GM03348 (cell line): ENCODE data around the gene MXD1.
A peak's percentile ranks its signal among the peaks of the same experiment; 100 is the strongest.
"Not testable (repeated sequence)": the region's sequence is repeated elsewhere in the genome, so short reads cannot be mapped to it uniquely, and the experiment has no call there.

ENCODE experiments used
- DNase-seq: peaks from one replicate; pipeline ENCODE4 v3.0.0; 2012; ENCODE audit warnings: low spot score

Gene MXD1, protein sequence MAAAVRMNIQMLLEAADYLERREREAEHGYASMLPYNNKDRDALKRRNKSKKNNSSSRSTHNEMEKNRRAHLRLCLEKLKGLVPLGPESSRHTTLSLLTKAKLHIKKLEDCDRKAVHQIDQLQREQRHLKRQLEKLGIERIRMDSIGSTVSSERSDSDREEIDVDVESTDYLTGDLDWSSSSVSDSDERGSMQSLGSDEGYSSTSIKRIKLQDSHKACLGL

DNA sequence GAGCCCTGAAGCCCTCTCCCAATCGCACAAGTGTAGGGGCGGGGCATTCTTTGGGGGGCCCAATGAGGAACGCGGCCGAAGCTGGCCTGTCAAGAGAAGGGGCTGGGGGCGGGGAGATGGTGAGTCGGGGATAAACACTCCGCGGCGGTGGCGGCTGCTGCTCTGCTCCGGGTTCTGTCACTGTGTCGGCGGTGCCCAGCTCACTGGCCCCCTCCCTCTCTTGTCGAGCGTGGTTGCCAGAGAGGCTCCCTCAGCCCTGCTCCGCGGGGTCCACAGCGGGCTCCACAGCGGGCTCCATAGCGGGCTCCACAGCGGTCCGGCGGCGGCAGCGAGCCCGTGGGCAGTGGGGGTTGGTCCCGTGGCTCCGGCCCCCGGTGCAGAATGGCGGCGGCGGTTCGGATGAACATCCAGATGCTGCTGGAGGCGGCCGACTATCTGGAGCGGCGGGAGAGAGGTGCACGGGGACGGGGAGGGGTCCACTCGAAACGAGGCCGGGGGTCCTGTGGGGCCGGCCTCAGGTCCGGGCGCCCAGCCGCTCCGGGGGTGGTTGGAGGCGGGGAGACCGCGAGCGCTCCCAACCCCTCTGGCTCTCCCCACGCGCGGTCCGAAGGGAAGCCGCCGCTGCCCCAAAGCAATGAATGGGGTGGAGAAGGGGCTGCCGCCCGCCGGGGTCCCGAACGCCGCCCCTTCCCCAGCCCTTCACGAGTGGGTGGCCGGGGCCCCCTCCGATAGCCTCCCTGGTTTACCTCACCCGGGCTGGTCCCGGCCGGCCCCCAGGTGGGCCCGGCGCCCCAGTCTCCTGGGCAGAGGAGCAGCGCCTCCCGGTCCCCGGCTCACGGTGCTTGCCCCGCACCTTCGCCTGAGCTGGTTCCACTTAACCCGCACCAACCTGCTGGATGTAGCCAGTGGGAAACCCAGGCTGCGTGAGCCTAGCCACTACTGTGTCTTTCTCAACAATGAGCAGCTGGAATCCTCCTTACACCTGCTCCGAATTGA, at the start of gene MXD1:
TSS of gene MXD1 (plus strand) at position 160 of the 996 bp plus-strand sequence. CDS start at position 382, 222 bp downstream.
- peak; percentile 26 for DNase-seq

DNA sequence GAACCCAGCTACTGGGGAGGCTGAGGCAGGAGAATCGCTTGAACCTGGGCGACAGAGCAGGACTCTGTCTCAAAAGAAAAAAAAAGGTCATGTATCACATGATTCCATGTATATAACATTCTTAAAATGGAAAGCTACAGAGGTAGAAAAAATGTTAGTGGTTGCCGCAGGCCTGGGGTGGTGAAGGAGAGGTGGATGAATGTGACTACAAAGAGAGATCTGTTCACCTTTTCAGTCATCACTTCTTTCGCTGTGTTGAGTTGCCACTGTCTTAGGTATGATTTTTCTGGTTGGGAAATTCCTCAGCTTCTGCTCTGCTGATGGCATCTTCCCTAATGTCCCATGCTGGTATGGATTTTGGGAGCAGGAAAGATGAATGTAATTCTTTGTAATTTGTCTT, 26.5 kb upstream of the MXD1 start:
- no peak for DNase-seq

DNA sequence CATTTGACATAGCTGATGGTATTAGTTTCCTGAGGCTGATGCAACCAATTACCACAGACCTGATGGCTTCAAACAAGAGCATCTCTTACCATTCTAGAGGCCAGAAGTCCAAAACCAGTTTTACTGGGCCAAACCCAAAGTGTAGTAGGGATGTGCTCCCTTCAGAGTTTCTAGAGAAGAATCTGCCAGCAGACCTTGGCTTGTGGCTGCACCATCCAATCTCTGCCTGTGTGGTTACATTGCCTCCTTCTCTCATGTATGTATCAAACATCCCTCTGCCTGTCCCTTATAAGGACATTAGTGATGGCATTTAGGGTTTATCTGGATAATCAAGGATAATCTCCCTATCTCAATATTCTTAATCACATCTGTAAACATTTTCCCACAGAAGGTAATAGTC, 25.6 kb upstream of the MXD1 start:
- DNase-seq = no peak

DNA sequence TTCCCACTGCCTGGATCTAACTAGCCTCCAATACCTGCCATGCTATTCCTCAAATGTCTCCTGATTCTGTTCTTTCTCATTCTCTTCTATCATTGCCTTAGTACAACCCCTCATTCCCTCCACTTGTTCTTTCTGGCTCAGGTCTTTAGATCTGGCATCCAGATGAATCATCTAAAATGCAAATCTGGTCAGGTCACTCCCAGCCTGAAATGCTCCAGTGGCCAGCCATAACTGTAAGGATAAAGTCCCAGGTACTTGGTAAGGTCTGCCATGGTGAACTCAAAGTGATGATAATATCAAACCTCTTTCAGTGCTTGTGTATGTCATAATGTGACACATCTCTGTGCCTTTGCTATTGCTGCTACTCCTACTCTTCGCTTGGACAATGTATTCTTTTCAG, 24.0 kb upstream of the MXD1 start:
- DNase-seq = no peak

DNA sequence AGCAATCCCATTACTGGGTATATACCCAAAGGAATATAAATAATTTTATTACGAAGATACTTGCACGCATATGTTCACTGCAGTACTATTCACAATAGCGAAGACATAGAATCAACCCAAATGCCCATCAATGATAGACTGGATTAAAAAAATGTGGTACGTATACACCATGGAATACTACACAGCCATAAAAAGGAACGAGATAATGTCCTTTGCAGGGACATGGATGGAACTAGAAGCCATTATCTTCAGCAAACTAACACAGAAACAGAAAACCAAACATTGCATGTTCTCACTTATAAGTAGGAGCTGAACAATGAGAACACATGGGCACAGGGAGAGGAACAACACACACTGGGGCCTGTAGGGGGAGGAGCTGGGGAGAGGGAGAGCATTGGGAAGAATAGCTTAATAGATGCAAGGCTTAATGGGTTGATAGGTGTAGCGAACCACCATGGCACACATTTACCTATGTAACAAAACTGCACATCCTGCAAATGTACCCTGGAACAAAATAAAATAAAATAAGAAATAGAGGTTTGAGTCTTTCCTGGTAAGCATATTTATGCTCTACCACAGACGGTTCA, 22.0 kb upstream of the MXD1 start:
- not testable (repeated sequence) for DNase-seq

DNA sequence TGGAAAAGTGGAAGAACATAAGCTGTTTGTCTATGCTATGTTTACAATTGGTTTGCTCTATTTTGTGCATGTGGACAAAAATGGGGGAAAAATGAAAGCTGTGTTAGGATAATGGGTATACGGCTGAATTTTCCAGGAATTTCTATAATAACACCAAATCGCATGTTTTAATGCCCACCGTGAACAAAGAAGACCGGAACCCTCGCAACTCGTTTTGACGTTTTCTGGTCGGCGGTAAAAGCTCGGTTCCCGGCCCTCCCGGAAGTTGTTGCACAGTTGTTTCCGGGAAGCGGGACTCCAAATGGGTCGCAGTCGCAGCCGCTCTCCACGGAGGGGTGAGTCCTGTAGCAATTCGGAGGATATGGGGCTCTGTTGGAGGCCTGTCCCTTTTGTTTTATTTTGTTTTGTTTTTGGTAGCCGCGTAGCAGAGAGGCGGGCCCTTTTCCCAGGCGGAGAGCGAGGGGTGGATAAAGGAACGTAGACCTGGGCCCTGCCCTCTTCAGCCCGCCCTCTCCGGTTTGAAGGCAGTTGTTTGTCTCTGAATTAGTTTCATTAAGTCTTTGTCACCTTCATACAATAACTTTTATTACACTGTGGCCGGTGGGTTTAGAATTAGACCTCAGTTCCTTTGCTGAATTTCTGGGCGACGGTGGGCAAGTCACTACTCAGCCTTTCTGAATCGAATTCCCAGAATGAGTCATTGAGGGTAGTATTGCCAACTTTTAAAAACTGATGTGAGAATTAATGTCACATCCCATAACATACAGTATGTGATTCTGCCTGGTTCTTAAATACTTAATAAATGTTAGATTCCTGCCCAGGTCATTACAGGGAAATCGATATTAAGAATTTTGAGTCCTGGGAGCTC, 21.0 kb upstream of the MXD1 start, which contains the start of gene SNRNP27:
TSS of gene SNRNP27 (plus strand) at position 273 of the 868 bp plus-strand sequence. CDS start at position 302, 29 bp downstream.
- DNase-seq = peak; percentile 84

DNA sequence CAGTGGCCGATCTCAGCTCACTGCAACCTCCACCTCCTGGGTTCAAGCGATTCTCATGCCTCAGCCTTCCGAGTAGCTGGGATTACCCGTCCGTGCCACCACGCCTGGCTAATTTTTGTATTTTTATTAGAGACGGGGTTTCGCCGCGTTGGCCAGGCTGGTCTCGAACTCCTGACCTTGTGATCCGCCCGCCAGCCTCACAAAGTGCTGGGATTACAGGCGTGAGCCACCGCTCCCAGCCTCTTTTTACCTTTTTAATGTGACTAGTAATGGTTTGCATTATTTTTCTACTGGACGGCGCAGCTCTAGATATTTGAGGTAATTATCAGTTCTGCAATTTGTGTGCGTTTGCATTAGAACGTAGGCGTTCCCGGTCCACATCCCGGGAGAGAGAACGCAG, 20.2 kb upstream of the MXD1 start:
- not testable (repeated sequence) for DNase-seq

DNA sequence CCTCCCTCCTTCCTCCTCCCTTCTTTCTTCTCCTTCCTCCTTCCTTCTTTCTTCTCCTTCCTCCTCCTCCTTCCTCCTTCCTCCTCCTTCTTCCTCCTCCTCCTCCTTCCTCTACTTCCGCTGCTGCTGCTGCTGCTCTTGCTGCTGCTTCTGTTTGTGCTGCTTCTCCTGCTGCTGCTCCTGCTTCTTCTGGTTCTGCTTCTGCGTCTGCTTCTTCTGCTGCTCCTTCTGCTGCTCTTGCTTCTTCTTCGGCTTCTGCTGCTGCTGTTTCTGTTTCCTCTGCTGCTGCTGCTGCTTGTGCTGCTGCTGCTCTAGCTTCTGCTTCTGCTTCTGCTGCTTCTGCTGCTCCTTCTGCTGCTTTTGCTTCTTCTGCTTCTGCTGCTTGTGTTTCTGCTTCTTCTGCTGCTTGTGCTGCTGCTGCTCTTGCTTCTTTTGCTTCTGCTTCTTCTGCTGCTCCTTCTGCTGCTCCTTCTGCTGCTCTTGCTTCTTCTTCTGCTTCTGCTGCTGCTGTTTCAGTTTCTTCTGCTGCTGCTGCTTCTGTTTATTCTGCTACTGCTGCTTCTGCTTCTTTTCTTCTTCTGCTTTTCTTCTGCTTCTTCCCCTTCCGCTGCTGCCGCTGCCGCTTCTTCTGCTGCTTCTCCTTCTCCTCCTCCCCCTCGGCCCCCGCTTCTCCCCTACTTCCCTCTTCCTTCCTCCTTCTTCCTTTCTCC, 12.5 kb upstream of the MXD1 start:
- DNase-seq = no peak

DNA sequence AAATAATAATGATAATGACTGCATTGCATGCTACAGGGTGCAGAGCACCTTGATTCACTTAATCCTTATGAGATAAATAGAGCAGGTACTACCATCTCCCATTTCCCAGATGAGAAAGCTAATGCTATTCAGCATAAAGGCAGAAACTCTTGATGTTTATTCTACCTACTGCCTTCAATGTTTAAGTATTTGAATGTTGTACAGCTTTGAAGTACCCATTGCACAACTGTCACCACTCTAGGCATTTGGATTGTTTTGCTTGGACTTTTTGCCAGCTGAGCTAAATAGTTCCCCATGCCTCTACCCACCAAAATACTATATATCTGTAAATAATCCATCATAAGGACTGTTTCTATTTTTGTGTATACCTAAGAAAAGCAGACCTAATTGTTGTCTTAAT, 7.7 kb upstream of the MXD1 start:
- no peak for DNase-seq

DNA sequence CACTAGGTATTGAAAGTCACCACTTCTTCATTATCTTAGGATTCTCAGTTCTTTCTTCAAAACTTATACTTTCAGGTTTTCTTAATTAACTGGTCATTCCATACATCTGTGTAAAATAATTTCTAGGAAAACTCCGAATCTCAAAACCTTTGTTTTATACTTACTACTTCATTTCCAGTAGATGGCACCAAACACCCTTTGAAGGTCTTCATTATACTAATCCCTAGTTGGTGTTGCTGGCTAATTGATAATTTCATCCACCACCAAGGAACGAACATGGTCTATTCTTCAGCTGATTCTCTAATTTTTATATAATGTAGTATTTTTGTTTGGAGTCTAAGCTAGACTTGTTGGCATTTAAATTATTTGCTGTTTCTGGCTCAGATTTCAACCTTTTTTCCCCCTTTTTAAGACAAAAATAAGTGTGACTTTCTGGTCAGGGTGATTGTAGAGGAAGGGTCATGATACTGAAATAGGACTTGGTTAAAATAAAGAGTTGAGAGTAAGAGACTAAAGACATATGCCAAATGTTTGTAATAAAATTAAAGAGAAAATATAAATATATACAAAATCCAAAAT, 2.8 kb upstream of the MXD1 start:
- peak; percentile 62 for DNase-seq

DNA sequence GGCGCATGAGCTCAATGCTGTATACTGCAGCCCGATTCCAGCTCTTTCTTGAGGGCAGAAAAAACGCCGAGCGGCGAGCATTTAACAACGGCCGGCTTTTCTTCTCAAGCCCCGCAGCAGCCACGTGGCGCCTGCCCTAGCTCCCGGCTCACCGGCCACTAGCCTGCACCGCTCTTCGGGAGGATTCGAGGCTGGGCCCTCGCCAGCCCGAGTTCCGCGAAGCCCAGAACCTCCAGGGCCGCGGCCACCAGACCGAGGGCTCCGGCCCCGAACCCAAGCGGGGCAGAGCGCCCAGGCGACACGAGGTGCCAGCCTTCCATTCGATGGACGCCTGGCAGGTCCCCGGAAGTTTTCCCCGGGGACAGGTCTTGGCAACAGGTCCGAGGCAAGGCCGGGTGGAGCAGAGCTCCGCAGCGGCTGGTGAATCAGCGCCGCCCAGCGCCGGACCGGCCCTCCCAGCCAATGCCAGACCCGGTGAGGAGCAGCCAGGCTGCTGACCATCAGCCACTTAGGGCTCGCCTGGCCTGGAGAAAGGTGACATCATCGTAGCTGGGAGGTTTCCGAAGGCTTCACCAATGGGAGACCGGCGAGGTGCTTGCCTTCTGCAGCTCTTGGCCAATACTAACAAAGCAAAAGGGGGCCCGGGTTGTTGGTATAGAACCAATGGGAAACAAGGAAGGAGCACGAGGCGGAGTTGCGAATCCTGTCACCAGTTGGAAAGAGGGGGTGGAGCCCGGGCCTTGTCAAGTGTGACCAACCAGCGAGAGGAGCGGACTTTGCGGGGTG, 552 bp upstream of the MXD1 start:
- DNase-seq = peak; percentile 98

DNA sequence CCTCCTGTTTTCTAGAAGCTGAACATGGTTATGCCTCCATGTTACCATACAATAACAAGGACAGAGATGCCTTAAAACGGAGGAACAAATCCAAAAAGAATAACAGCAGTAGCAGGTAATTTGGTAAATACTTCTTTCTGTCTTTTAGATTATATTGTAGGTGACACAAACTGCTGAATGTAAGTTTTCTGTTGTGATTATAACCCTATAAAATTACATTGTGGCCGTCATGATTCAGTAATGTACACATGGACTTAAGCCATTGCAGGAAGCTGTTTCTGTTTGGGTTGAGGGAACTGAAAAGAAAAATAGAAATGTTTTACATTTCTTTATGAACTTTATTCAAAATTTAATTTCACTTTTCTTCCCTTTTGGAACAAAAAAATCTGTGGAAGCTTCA, 1.2 kb downstream of the MXD1 start:
- no peak for DNase-seq

DNA sequence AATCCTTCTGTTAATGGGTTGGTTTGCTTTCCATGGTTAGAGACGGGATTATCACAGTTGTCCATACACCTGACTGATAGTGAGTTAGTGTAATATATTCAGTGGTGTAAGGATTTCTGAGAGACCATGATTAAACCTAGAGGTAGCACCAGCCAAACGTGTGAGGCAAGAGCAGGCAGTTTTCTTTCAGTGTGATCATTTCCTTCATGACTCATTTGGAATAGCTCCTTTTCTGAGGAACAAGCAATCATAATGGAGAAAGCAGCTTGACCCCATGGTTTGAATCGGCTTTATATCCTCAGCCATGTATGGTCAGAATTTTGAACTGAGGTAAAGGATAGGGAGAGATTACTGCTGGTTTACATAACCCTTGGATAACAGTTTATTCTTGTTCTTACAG, 2.9 kb downstream of the MXD1 start:
- DNase-seq = peak; percentile 81

DNA sequence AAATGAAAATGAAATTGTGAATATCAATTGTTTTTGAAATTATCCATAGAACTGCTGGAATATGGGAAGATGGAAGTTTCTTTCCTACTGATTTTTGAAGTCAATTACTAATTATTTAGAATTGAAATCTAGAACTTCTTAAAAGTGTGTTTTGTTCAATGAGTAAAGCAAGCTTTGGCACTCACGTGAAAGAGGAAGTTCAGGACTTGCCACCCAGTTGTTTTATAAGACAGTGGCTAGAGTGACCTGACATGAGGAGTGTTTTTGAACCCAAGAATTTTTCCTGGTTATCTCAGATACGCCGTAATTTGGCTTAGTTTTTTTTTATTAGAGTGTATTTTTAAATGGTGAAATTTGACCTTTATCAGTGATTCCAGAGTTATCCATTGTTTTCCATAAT, 3.5 kb downstream of the MXD1 start:
- DNase-seq = no peak

DNA sequence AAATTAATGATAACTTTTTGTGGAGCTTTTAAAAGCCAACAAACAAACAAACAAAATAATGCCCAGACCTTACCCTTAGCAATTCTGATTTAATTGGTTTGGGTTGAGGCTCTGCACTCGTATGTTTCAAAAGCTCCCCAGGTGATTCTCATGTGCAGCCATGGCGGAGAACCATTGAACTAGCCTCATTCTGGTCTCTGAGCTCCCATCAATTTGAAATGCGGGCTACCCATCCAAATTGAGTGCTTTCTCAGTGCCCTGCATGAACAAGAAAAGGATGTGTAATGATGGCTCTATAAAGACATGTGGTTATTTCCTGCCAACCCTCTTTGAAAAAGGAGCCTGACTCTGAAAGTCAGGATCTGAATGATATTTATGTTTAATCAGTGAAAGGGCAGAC, 8.2 kb downstream of the MXD1 start:
- no peak for DNase-seq

DNA sequence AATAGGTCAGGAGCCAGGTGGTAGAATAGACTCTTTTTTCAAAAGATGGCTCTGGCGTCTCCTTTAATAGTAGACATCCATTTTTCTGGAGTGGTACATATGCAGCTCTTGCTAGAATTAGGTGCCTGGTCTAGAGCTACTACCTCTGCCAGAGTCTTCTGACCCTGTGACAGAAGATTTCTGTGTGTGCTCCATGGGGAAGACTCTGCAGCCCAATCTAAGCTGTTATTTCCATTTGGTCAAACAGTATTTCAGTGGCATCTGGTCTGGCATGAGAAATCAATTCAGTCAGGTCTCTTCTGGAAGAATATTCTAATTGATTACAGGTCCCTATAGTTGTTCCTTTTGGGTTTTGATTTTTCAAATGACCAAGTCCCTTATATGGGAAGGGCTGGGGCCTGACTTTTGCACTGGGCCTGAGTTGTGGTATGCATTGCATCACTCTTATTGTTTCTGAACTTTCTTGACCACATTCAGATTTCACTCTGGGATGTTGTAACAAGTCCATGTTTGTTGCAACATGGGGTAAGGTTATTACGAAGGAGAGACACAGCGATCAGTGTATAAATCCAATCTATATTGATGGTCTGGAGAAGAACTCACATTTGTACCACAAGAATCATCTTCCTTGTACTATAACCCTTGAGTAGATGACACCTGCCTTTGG, 12.1 kb downstream of the MXD1 start:
- peak; percentile 54 for DNase-seq

DNA sequence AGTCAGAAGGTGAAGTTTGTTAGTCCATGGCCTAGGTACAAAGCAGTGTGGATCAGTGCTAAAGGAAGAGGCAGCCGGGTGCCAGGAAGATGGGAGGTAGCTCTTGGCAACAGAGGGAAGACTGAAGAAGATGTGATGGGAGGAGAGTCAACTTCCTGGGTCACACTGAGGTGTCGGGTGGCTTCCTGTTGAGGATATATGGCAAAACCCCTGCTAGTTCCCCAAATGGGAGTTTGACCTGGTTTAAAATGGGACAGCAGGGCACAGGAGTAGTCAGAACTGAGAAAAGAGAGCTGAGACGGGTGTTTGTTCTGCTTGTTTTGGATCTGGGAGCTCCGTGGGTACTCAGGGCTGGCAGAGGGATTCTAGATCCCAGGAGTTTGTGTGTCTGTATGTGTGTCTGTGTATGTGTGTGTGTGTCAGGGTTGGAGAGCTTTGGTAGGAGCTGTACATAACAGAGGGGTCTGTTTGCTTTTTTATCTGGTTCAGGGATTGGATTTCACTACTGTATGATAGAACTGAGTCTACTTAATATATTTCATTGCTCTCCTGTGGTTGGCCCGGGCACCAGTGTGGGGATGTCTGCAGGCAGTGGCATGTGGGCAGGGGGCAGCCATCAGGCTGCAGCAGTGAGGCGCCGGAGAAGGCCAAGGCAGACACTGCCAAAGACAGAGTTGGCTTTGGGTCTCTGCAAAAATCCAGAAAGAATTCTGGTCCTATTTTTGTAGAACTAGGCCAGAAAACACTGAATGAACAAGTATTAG, 17.1 kb downstream of the MXD1 start:
- no peak for DNase-seq

DNA sequence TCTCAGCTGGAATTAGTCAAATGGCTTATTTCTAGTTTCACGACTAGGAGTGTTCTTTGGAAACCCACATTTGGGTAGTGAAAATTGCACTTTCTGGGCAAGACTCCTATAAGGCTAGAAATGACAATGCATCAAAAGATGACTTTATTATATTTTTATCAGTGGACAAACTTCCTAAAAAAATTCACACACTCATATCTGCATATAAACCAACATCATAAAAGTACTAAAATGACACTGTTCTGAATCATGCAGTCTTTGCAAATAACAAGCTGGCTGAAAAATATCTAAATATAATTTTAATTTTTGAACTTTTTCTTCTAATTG, 17.6 kb downstream of the MXD1 start:
- DNase-seq = no peak
